Activated effector memory CD4-positive, alpha-beta T cell treated with Interleukin-2 at 50 U/mL for 16 hours (primary cell): Measurements from ENCODE around the gene MDK.

Experiments used
- DNase-seq: peaks from one replicate; pipeline ENCODE4 v3.0.0-alpha.2; 2020

MDK gene

DNA sequence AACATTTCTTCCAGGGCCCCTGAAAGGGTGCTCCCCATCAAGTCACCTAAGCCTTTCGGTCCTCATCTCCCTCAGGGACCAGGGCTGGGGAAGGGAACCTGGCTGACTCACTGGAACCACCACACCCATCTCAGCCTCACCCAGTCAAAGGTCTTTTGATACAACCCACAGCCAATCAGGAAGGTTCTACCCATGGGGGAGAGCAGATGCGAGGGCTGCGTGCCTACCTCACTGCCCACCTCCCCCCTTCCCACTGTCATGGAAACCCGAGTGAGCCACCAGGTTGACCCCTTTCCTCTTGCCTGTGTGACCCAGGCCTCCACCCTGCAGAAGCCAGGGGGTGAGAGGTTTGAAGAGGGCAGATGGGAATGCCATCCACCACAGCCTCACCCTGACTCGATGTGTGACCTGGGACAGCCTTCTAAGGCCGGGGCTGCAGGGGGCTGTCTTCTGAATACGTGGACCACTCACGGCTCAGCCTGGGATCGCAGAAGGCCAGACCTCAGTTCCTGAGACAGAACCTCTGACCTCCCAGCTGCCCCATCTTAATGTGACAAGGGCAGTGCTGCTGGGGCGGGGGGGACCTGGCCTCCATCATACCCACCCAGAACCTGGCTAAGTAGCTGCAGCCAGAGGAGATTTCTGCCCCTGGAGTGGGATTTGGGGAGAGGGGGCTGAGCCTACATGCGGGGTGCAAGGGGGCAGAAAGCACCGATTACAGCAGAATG lies 2.7 kb downstream of the MDK start:
- no peak for DNase-seq

DNA sequence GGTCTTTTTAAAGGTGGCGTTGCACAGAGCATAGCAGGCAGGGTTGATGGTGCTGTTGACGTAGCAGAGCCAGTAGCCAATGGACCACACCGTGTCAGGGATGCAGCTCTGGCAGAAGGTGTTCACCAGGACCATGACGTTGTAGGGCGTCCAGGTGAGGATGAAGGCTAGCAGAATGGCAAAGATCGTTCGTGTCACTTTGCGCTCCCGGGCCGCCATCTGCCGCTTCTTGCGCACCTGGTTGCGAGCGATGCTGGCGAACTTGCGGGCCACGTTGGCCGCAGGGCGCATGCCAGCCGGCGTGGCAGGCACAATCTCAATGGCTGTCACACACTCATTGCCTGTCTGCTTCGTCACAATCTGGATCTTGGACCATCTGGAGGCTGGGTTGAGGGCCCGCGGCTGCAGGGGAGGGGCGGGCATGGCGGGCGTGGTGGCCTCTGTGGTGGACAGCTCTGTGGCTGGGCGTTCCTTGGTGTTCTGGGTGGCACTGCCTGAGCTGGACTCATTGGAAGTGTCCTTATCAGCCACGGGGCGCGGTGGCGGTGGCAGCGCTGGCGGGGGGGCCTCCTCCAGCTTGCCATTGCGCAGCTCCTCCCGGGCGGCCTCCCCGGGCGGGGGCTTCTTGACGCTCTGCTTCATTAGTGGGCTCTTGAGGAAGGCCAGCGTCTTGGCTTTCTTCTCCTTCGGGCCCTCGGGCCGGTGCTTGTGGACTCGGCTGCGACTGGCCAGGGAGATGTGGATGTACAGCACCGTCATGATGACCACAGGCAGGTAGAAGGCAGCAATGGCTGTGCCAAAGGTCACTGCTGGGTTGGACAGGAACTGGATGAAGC lies 3.9 kb downstream of the MDK start:
- no peak for DNase-seq

DNA sequence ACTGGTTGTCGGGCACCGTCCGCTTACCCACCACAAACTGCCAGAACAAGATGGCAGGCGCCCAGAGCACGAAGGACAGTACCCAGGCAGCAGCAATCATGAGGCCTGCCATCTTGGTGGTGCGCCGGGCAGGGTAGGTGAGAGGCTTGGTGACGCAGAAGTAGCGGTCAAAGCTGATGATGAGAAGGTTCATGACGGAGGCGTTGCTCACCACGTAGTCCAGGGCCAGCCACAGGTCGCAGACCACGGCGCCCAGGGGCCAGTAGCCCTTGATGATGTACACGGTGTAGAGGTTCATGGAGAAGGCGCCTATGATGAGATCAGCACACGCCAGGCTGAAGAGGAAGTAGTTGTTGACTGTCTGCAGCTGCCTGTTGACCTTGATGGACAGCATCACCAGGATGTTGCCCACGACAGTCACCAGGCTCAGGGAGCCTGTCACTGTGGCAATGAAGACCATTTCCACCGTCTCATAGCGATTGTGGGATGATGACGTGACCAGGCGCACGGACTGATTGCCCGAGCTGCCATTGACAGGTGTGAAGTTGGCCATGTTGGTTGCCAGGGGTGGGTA lies 4.6 kb downstream of the MDK start:
- no peak for DNase-seq

DNA sequence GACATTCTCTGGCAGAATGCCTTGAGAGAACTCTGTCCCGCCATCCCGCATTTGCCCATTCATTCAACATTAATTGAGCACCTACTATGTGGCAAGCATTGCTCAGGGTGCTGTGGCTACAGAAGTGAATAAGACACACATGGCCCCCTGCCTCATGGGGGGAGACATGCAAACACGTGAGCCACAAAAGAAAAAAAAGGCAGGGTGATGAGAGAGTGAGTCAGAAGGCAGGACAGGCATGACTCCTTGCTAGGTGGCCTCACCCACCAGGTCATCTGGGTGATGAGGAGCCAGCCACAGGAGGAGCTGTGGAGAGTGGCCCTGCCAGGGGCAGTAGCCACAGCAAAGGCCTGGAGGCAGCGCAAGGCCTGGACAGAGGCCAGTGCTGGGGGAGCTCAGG lies 5.2 kb downstream of the MDK start:
- DNase-seq, result no peak

DNA sequence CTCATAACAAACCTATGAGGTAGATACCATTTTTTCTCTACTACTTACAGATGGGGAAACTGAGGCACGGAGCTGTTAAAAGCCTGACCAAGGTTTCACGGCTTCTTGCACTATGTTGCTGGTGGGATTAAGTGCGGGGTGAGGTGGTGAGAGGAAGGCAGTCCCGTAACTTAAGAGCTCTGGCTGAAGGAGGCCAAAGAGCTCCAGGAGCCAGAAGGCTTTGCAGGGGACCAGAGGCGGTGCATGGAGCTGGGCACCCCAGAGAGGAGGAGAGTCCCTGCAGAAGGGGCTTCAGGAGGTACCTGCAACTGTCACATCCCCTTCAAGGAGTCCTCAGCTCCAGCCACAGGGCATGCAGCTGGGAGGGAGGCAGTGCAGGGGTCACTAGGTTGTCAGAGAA lies 6.0 kb downstream of the MDK start:
- DNase-seq, result no peak

DNA sequence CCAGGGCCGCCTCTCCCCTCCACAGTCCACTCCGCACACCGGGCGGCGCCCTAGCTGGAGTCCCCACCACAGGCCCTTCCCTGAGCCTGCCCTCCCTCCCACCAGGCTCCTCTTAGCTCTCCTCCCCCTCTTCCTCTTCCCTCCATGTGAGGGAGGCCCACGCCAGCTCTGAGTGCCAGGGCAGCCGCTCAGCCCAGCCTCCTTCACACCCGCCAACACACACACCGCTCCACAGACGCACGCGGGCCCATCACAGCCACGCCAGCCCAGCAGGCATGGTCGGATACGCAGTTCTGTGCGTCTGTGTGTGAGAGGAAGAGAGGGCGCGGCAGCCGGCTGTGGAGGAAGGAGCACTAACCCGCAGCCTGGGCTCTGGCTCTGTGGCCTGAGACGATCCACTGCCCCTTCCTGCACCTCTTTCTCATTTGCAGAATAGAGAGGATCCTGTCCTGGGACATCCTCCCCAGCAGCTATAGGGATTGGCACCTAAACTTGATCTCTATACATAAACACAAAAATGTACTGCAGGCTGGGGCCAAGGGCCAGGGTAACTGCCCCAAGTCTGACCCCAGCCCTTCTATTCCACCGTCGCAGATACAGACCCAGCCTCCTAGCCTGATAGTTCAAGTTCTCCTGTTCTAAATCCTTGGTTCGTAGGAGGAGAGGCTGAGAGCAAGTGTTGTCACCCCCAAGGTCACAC lies 6.6 kb downstream of the MDK start:
- DNase-seq, result no peak

DNA sequence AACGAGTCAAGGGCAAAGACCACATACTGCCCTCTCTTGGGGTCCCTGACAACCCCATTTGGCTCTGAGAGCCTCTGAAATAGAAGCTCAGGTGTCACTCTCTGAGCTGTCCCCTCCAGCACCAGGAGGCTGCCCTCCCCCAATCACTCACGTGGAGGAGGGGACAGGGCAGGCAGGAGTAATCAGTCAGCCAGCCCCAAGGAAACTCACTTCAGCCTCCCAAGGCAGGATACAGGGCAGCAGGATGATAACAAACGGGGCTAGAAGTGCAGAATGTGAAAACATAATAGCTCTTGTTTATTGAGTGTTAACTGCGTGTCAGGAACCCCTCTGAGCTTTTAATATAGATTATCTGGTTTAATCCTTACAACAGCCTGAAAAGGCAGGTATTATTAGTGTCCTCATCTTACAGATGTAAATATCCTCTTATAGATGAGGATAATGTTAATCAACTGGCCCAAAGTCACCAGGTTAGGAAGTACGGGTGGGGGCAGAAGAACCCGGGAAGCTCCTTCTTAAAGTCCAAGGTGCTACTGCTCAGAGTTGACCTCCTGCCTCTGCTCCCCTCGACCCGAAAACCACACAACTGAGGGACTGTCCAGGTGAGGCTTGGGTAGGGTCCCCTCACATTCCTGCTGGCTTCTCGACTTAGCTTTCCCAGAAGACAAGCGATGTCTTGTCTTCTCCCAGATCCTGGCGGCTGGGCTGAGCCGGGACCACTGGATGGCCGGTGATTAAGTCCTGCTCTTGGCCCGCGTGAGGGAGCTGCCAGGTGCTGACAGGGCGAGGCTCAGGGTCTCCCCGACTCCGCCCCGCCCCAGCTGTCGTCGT lies 7.4 kb downstream of the MDK start:
- DNase-seq, result no peak

DNA sequence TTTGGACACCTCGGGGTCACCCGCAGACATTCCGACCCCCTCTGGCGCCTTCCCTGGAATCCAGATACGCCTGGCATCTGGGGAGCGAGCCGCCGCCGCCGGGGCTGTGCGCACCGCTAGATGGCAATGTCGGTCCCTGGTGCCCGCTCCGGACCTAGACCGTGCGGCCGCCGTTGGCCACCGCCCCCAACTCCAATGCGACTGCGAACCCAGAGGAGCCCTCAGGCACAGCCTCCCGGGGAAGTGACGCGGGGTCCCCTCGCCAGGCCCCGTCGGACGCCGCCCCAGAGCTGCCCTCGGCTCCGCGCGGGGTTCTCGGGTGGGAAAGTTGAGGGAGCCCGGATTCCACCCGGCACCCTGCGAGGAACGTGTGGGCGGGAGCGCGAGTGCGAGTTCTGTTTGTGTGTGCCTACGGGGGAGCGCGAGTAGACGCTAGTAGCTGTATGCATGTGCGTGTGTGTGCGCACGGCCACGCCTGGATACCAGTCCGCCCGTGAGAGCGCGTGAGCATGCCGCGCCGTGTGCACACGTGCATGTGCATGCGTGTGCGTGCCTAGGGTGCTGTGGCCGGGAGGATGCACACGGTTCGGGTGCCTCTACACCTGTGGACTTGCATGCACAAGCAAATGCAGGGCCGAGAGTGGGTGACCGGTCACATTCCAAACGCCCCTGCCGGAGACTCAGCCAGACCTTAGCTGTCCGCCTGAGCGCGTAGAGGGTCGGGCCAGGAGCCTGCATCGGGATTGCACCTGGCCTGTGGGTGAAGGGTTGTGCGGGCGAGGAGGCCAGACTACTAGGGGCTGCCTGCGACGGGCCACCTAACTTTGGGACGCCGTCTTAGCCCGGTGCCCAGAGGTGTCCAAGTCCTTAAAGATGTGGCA lies 8.2 kb downstream of the MDK start:
- DNase-seq, result no peak

DNA sequence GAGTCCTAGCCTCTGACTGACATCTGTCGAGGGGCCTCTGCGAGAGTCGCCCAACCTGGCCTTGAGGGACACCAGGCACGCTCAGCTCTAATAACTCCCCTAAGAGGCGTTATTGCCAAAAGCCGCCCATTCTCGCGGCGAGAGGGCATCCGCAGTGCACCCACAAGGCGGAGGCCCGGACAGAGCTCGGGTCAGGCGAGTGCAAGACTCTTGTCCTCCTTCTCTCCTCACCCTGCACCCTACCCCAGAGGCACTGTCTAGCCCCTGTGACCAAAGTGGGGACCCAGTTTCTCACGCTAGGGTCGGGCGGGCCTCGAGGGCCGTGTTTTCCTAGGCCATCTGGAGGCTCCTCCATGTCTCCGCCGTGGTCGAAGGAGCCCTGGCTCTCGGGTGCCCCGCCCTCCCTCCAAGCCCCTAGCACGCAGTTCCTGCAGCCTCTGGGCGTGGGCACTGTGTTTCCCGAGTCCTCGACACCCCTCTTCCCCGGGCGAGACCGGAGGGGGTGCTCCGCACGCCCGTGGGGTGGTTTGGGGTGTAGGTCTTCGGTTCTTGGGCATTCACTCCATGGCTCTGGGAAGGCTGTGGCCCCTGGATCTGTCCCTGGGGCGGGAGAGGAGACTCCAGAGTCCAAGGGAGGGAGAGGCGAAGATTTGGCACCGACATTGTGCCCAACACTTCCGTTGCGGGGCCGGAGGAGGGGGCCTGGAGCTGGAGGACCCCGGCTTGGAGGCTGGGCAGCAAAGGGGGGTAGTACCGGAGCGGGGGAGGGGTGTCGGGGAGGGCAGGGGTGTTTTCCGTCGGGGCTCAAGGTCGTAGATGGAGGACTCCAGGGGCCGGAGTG lies 9.1 kb downstream of the MDK start:
- no peak for DNase-seq

DNA sequence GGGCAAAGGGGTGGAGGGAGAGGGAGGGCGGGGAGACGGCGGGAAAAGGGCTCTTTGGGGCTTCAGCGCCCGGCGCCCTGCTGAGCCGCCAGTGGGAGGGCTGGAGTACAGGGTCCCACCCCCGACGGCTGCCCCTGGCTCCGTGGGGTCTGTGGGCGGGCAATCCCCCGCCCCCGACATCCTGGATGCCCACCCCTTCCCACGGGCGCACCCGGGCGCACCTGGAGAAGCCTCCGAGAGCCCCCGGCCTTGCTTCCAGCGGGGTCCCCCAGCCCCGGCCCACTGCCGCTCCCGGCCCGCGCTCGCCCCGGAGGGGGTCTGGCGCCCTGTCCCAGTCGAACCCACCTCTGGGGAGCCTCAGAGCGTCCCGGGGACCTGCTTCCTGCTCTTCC lies 9.7 kb downstream of the MDK start:
- DNase-seq, result no peak

DNA sequence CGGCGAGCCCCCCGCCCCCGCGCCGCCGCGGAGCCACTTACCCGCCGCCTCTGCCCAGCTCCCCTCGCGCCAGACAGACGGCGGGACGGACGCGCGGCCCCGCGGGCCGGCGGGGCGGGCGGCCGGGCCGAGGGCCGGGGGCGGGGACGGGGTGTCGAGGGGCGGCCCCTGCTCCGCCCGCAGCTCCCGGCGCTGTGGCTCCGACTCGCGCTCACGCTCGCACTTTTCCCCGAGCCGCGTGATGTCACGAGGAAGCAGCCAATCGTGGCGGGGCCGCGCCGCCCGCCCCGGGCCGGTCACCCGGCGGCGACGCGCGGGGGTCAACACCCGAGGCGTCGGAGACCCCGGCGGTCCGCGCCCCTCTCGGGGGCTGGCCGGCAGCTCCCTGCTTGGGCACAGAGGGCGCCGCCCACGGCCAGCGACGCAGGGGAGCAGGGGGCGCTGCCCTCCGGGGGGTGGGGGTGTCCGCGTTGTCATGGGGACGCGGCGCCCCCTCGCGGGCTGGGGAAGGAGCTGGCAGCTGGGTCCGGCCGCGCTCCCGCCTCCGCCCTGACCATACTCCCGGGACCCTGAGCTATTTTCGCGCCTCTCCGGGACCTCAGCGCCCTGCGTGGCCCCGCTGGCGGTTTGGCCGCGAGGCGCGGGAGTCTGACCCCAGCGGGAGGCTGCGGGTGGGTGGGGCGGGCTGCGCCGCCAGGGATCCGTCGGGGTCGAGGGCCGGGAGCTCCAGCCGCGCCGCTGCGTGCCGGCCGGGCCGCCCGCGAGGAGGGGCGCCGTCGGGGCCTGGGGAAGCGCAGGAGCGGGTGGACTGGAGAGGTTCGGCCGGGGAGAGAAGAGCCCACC lies 10.3 kb downstream of the MDK start, which contains the start of gene CHRM4:
Gene CHRM4 (minus strand): TSS at position 199 of the 843 bp plus-strand sequence. CDS start 5,219 bp downstream, outside the sequence.
- no peak for DNase-seq

DNA sequence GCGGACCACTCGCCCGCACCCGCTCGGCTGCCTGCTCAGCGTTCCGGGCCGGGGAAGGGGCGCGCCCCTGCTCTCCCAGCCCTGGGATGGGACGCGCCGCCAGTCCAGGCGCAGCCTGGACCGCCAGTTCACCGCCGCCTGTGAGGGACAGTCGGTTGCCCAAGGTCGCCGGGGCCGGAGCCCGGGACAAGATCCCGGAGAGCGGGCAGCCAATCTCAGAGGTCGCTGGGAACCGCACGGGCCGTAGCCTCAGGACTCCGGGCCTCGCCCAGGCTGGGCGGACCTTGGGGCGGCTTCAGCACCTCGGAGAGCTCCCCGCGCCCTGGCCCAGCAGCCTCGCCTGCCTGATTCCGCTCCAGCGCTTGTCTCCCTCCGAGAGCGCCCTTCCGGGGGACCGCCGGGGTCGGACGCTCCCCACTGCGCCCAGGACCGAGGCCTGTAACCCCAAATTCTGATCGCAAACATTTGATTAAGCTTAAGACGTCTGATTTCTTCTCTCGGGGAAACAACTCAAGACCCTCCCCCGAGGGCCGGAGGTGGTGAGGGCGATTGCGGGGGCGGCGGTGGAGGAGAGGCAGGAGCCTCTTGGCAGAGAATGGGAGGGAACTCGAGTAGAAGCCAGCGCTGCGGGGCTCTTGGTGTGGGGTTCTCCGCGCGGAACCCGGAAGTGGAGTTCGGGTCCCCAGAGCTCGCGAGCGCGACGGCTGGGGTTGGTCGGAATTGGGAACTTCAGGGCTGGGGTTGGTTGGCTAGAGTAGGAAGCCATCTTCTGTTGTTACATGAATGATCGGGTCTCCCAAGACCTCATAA lies 11.2 kb downstream of the MDK start:
- DNase-seq, result peak; percentile 66

DNA sequence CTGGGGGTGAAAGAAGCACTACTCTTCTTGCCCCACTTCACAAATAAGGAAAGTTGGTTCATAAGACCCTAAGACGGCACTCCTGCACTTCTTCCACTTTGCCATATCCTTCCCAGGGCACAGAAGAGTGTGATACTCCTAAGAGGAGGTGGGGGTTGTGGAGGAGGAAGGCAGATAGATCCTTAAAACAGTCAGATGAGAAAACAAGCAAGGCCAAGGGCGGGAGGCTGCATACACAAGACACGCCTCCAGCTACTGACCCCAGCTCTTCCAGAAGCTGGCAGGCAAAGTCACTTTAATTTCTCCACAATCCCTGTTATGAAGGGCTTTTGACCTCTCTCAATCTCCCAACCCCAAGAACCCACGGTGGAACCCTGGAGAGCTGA lies 11.8 kb downstream of the MDK start:
- DNase-seq, result no peak

DNA sequence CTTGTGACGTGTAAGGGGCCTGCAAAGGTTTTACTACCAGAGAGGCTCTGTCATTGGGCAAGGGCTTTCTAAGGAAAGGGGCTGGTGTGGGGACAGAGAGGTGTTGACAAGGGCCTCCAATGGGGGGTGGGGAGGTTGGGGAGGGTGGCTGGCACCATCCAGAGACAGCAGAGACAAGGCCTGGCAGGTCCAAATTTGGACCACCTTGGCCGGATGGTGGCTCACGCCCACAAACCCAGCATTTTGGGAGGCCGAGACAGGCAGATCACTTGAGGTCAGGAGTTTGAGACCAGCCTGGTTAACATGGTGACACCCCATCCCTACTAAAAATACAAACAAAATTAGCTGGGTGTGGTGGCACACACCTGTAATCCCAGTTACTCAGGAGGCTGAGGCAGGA lies 12.3 kb downstream of the MDK start:
- no peak for DNase-seq

DNA sequence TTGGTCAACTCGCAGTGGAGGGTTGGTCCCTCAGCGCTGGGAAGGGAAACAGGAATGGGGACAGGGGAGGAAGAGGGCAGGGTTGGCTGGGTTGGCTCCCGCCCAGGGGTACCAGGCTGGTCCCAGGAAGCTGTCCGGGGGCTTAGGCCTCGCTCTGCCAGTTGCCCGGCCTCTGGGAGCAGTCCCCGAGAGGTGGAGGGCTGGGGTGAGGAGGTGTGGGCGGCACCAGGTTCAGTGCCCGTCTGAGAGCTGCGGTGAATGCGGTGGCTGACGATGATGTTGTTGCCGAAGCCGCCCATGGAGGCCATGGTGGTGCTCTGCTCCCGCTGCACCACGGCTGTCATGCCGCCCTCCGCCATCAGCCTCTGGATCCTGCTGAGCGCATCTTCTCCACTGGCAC lies 16.1 kb downstream of the MDK start:
- no peak for DNase-seq

DNA sequence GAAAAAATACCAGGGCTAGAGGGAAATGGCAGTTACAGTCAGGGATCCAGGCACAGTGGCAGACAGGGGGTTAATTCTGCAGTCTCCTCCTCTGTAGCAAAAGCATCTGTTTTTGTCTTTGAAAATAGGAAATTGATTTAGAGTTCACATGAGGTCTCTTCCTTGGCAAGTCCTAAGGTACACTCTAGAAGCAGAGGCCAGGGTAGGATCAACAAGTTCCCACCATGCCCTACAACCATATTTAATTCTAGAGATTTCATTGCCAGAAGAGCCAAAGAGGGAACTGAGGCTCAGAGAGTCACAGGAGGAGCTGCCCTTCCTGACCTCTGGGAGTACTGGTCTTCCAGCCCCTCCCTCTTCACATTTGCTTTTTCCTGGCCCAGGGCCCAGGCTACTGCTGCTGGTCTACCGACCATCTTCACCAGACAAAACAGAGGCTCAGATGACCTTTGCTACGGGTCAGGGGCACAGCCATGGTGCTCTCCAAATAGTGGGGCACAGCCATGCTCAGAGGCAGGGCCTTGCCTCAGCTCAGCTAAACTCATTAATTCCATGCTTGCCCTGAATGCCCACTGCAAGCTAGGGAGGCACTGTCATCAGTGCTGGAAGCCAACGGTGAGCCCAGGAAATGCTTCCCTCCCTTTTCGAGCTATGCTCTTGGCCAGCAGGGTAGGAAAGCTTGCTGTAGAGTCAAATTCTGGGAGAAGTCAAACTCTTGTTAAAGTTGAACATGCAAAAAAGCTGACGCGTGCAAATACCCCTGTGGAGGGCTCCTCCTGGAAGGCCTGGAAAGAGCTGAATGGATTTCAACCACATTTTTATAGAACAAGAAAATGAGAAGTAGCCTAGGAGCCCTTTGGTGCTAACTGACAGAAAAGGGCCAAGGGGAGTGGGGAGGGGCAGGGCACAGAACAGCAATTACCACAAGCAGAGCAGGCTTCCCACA lies 21.8 kb downstream of the MDK start:
- no peak for DNase-seq

DNA sequence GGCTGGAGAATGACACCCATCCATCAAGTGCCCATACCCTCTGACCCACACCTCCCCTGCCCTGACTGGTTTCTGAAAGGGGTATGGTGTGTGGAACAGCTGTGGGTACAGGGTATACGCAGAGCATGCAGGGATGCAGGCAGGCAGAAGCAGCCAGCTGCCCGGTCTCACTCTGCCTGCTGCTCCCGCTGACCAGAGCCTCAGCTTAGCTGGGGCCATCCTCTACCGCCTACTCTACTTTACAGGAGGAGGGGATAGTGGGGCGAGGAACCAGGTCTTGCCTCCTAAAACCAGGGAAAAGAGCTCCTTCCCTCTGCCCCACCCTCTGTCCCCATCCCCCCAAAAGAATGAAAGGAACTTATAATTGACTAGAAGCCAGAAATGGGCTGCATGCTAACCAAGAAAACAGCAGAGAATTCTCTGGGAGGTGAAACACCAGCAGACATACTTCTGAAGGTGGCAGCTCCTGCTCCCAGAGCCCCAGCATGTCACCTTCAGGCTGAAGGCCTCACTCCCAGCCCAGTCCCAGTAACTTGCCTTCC lies 23.1 kb downstream of the MDK start:
- no peak for DNase-seq
